Nephron (organoid): ENCODE results near the gene MEI4.
"Not testable (repeated sequence)": the region's sequence is repeated elsewhere in the genome, so short reads cannot be mapped to it uniquely, and the experiment has no call there.

Source experiments
- H3K27ac Mint-ChIP-seq, 3 experiments: 2 replicates each; pipeline ENCODE4 v1.8.0; 2020; ENCODE audit warnings: mixed read lengths in 3 of 3, mild to moderate bottlenecking in 2 of 3, moderate library complexity in 1 of 3
- H3K27me3 Mint-ChIP-seq: 2 replicates; pipeline ENCODE4 v1.8.0; 2021; ENCODE audit warnings: low read depth, mild to moderate bottlenecking, moderate library complexity, mixed read lengths
- H3K36me3 Mint-ChIP-seq: 2 replicates; pipeline ENCODE4 v1.8.0; 2020; ENCODE audit warnings: low read depth, mixed read lengths
- H3K4me1 Mint-ChIP-seq: 2 replicates; pipeline ENCODE4 v1.8.0; 2020; ENCODE audit warnings: mixed read lengths
- H3K4me3 Mint-ChIP-seq, 3 experiments: 2 replicates each; pipeline ENCODE4 v1.8.0; 2020; ENCODE audit warnings: mild to moderate bottlenecking in 3 of 3, mixed read lengths in 3 of 3, moderate library complexity in 2 of 3
- H3K9me3 Mint-ChIP-seq: 2 replicates; pipeline ENCODE4 v1.8.0; 2020; ENCODE audit warnings: mixed read lengths
- CTCF ChIP-seq, 3 experiments: fragments of 200-600 bp; sonication (generic); IDR thresholded peaks; one replicate each; pipeline ENCODE4 v1.5.0; 2021; ENCODE audit warnings: antibody characterized with exemption in 3 of 3; ENCODE audit not compliant: unreplicated experiment in 3 of 3

MEI4 gene

GRCh38 chr6:77688649-77689048 lies 35.8 kb downstream of the MEI4 start:
- H3K27ac Mint-ChIP-seq: no peak overlapping the region
- H3K4me1 Mint-ChIP-seq: no peaks in the 10 kb centered on the region
- H3K27me3 Mint-ChIP-seq: no peaks in the 10 kb centered on the region
- no peaks in the 10 kb centered on the region for H3K9me3 Mint-ChIP-seq
- no peak overlapping the region for H3K4me3 Mint-ChIP-seq
- TF ChIP-seq CTCF (IDR thresholded peaks at IDR 0.05; ENCODE audit: unreplicated experiment in 3 of 3): no peak
- no peaks in the 10 kb centered on the region for H3K36me3 Mint-ChIP-seq

GRCh38 chr6:77700095-77700494 lies 47.3 kb downstream of the MEI4 start:
- H3K9me3 Mint-ChIP-seq, H3K27me3 Mint-ChIP-seq, H3K4me3 Mint-ChIP-seq, H3K36me3 Mint-ChIP-seq, H3K27ac Mint-ChIP-seq, H3K4me1 Mint-ChIP-seq: not testable (repeated sequence)

- Mint-ChIP-seq H3K27me3 (no peaks in the 10 kb centered on the region), H3K9me3 (peaks cover 10% of the 10 kb centered on the region), H3K27ac (no peak overlapping the region), H3K4me3 (no peak overlapping the region), H3K36me3 (no peaks in the 10 kb centered on the region), H3K4me1 (no peaks in the 10 kb centered on the region)
- no peak for TF ChIP-seq CTCF (IDR thresholded peaks at IDR 0.05; ENCODE audit: unreplicated experiment in 3 of 3)
These were observed 54.8 kb downstream of the MEI4 start for GRCh38 chr6:77707603-77708002.

GRCh38 chr6:77715588-77715987 lies 62.7 kb downstream of the MEI4 start:
- Mint-ChIP-seq H3K27ac (no peak overlapping the region), H3K4me1 (no peaks in the 10 kb centered on the region), H3K9me3 (no peaks in the 10 kb centered on the region), H3K4me3 (no peak overlapping the region), H3K36me3 (no peaks in the 10 kb centered on the region), H3K27me3 (no peaks in the 10 kb centered on the region)
- no peak for TF ChIP-seq CTCF (IDR thresholded peaks at IDR 0.05; ENCODE audit: unreplicated experiment in 3 of 3)

- no peaks in the 10 kb centered on the region for H3K27me3 Mint-ChIP-seq
- TF ChIP-seq CTCF (IDR thresholded peaks at IDR 0.05; ENCODE audit: unreplicated experiment in 3 of 3): no peak
- no peak overlapping the region for H3K27ac Mint-ChIP-seq
- H3K4me3 Mint-ChIP-seq: no peak overlapping the region
- no peaks in the 10 kb centered on the region for H3K9me3 Mint-ChIP-seq
- H3K4me1 Mint-ChIP-seq: no peaks in the 10 kb centered on the region
- no peaks in the 10 kb centered on the region for H3K36me3 Mint-ChIP-seq
These were observed 63.5 kb downstream of the MEI4 start for GRCh38 chr6:77716311-77716710.

GRCh38 chr6:77736010-77736409 lies 83.2 kb downstream of the MEI4 start:
- H3K27ac Mint-ChIP-seq, H3K36me3 Mint-ChIP-seq, H3K4me1 Mint-ChIP-seq, H3K27me3 Mint-ChIP-seq, H3K4me3 Mint-ChIP-seq: not testable (repeated sequence)
- H3K9me3 Mint-ChIP-seq: peaks cover 30% of the 10 kb centered on the region

- Mint-ChIP-seq H3K4me3 (no peak overlapping the region), H3K27me3 (no peaks in the 10 kb centered on the region), H3K9me3 (peaks cover 27% of the 10 kb centered on the region), H3K36me3 (no peaks in the 10 kb centered on the region), H3K27ac (no peak overlapping the region), H3K4me1 (no peaks in the 10 kb centered on the region)
- TF ChIP-seq CTCF (IDR thresholded peaks at IDR 0.05; ENCODE audit: unreplicated experiment in 3 of 3): peak; percentile 37 to 46 (median 40)
These were observed 87.5 kb downstream of the MEI4 start for GRCh38 chr6:77740380-77740779.

- H3K36me3 Mint-ChIP-seq, H3K27me3 Mint-ChIP-seq, H3K4me3 Mint-ChIP-seq: not testable (repeated sequence)
These were observed 99.3 kb downstream of the MEI4 start for GRCh38 chr6:77752156-77752555.

More at GRCh38 chr6:77752156-77752555, 99.3 kb downstream of the MEI4 start:
- H3K4me1 Mint-ChIP-seq, H3K27ac Mint-ChIP-seq: not testable (repeated sequence)
- H3K9me3 Mint-ChIP-seq: peaks cover 12% of the 10 kb centered on the region
